Medulla oblongata (tissue), 1 donor: Measurements from ENCODE around the gene DMKN.

Experiments used
- DNase-seq: peaks from one replicate; pipeline ENCODE4 v3.0.0-alpha.2; 2015; ENCODE audit errors: extremely low spot score

Gene DMKN, protein sequence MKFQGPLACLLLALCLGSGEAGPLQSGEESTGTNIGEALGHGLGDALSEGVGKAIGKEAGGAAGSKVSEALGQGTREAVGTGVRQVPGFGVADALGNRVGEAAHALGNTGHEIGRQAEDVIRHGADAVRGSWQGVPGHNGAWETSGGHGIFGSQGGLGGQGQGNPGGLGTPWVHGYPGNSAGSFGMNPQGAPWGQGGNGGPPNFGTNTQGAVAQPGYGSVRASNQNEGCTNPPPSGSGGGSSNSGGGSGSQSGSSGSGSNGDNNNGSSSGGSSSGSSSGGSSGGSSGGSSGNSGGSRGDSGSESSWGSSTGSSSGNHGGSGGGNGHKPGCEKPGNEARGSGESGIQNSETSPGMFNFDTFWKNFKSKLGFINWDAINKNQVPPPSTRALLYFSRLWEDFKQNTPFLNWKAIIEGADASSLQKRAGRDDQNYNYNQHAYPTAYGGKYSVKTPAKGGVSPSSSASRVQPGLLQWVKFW

DNA sequence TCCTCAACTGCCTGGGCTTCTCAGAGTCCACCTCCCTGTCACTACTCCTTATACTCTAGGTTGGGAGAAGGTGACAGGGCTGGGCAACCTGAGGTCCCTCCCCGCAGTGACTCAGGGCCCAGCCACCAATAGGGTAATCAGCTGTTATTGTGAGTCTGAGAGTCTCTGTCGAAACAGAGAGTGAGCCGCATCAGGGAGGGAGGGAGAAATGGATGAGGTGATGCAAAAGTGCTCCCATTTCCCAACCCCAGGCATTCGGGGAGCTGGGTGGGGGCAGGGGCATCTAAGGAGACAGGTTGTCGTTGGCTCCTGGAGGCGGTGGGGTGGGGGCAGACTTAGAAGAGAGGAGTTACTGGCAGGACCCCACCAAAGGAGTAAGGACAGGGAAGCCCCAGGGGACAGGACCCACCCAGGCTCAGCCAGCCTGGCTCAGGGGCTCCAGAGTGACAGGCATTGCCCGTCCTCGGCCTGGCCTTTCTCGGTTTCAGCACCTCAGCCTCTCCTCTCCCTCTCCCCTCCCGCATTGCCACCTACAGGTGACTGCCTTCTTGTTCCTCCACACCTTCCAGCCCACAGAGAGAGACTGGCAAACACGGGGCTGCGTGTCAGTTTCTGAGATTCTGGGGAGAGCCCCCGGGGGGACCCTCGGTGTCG is at the start of gene DMKN:
Gene DMKN, minus strand, starts transcription at position 22 of the 654 bp plus-strand sequence. CDS start 174 bp downstream, outside the sequence.
- no peak for DNase-seq

DNA sequence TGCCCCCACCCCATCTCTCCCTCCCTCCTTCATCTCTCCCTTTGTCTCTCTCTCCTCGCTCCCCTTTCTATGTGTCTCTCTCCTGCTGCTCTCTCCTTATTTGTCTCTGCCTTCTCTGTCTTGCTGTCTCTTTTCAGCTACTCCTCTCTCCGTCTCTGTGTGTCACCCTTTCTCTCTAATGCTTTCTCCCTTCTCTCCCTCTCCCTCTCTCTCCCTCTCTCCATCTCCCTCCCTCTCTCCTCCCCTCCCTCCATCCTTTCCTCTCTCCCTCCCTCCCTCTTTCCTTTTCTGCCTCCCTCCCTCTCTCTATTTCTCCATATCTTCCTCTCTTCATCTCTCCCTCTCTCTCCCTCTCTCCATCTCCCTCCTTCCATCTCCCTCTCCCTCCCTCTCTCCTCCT is 49.3 kb upstream of the DMKN start:
- DNase-seq = no peak

DNA sequence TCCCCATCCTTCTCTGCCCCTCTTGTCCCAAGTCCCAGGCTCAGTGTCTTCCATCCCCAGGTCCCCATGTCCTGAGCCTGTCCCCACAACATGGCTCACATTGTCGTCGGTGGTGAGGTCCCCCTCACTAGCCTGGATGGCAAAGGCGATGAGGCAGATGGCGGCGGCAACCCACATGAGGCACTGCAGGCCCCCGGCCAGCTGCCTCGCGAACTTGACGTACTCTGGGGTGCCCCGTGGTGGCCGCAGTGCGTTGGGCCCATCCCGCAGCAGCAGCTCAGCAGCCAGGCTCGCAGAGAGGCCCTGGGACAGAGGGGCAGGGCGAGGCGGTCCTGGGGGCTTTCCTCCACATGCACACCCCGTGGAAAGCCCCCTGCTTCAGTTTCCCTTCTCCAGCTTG is 48.9 kb upstream of the DMKN start:
- no peak for DNase-seq

DNA sequence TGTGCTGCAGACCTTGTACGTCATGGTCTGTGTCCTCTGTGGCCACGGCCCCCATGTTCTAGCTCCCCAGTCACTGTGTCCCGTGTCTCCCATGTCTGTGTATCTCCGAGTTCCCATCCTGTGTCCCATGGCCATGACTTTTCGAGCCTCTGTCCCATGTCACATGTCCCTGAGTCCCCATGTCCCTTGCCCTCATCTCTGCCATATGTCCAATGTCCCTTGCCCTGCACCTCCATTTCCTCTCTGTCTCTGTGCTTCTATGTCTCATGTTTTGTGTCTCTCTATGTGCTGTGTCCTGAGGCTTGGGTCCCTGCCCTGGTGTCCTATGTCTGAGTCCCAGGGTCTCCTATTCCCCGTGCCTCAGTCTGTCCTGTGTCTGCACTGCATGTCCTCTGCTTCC is 48.0 kb upstream of the DMKN start:
- DNase-seq = no peak

DNA sequence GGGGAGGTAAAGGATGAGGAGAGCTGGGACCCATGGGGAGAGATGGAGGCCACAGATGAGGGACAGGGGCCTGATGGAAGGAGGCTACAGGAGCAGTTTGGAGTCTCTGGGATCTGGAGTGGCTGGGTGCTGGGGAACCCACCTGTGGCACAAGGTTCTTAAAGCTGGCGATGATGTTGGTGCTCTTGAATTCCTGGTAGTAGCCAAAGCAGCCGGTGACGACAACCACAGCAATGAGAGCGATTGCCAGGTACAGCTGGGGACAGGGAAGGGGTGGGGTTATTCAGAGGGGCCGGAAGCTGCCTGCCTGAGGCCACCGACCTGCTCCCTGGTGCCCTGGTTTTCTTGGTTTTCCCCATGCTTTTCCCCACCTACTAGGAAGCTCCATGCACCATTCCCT is 47.2 kb upstream of the DMKN start:
- no peak for DNase-seq

DNA sequence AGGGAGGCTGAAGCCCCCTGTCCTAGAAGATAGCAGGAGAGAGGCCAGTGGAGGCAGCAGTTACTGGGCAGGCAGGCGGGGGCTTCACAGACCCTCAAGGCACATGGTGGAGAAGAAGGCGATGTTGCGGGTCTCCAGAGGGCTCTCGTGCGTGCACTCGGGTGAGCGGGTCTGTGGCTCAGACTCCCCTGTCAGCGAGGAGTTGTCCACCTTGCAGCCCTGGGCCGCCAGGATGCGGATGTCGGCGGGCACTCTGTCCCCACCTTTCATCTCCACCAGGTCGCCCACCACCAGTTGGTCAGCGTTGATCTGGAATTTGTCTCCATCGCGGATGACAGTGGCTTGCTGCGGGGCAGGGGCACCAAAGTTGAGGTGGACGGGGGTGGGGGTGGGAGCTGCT is 46.8 kb upstream of the DMKN start:
- no peak for DNase-seq

DNA sequence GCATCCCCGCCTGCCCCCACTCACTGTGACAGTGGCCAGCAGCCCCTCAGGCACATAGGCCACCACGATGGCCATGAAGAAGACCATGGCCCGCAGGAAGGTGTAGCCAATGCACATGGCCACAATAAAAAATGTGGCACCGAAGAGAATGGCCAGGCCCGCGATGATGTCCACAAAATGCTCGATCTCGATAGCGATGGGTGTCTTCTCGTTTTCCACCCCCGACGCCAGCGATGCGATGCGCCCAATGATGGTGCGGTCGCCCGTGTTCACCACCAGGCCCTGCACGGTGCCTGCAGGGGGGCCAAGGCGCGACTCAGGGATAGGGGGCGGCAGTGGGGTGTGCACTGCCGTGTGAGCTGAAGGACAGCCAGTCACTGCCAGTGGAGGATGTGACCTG is 46.3 kb upstream of the DMKN start:
- no peak for DNase-seq

DNA sequence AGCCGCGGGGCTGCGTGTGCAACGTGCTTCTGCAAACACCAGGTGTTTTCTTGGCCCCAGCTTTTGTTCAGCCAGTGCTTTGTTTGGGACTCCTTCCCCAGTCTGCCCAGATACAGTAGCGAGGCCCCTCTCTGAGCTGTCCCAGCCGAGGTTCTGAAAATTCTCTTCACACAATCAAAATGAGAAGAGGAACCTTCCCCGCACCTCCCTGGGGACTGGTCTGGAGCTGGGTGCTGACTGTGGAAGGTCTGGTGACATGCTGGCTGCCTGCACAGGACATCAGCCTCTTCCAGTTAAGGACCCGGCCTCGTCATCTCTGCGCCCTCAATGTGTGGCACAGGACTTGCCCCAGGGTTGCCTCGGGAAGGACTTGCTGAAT is 45.8 kb upstream of the DMKN start:
- no peak for DNase-seq

DNA sequence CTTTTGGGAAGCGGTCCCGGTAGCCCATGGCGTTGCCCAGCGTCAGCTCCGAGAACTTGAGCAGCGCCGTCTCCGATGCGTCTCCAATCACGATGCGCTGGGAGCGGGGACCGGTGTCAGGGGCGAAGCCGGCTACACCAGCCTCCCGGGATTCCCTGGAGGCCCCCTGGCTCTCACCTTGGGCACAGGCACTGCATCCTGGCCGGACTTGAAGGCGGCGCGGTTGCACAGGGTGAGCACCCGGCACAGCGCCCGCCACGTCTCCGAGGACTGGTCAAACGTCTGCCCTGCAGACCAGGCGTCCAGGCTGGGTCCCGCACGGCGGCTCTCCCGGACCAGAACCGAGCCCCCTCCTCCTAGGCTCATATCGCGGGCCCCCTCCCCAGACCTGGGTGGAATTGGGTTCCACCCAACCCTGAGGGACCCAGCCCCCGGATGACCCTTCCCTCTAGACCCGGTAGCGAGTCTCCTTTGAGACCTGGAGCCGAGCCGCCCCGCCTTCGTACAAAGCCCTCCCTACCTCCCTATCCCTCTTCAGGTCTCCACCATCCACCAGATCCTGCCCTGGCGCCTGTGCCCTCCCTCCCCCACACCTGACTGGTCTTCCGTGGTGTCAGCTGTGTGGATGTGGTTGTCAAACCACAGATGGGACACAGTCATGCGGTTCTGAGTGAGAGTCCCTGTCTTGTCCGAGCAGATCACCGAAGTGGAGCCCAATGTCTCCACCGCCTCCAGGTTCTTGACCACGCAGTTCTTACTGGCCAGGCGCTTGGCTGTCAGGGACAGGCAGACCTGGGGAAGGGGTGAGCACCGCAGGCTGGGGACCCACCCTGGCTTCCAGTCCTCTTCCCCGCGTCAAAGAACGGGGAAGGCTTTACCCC is 45.2 kb upstream of the DMKN start:
- DNase-seq = no peak

DNA sequence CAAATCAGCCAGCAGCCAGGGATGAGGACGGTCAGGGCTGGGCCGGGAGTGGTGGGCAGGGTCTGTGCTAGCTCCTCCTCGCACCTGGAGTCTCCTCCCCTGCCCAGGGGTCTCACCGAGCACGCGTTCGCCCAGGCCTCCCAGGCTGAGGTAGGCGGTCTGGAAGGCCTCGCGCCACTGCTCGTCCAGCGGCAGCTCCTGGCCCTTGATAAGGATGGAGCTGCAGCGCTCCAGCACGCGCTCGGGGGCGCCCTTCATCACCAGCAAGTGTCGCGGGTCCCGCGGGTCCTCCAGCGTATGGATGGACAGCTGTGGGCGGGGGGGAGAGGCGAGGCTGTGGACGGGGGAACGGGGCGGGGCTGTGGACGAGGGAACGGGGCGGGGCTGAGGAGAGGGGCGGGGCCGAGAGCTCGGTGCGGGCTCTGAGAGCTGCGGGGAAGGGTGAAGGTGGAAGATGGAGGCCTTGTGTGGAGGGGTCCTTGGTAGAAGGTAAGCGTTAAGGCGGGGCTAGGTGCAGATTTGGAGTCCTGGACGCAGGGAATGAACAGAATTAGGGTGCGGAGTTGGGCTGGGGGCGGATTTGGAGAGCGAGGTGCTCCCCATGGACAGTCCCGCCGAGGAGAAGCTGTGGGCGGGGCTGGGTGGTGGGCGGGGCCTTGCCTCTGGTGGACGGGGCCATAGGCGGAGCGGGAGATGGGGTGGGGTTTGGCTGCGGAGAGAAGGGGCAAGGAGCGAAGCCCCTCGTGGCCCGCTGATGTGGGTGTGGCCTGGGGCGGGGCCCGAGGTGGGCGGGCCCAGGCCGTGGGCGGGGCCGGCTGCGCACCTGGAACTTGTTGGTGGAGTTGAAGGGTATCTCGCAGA is 44.3 kb upstream of the DMKN start:
- DNase-seq = no peak

DNA sequence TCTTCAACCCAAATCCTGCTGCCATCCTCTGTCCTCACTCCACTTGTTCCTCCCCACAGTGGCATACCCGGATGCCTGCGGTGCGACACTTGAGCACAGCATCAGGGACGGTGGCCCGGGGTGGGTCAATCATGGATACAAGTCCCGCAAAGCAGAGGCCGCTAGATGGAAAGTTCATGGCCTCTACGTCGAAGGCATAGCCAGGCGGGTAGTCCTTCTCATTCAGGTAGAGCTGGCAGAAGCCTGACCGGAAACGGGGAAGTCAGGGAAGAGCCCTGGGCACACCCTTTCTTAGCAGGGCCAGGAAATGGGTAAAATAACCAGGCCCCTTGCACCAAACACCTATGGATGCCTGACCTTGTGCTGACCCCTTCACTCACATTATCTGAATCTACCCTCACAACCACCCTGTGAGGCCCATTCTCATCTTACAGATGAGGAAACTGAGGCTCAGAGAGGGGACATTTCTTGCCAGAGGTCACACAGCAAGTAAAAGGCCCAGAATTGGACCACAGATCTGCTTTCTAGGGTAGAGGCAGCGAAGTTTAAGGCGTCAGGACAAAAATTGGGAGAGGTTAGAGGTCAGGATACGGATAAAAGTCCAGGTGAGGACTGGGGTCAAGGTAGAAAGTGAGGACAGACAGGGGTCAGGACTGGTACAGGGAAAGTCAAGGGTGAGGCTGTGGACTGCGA is 43.5 kb upstream of the DMKN start:
- no peak for DNase-seq

DNA sequence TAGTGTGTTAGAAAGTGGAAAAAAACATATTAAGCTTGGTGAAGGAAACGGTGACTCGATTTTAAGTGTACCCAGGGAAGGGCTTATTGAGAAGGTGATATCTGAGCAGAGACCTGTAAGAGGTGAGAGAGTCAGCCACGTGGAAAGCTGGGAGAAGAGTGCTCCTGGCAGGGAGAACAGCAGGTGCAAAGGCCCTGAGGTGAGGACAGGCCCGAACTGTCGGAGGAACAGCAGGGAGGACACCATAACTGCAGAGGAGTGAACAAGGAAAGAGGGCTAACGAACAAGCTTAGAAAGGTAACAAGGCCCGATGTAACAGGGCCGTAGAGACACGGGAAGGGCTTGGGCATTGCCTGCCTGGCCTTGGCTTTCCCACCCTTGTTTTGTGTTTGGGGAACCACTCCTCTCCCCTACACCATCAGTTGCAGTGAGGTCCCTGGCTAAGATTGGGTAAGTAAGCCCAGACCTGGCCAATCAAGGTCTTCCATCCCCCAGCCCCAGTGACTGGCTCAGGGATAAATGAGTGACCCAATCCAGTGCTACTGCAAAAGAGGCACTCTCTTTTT is 42.7 kb upstream of the DMKN start:
- no peak for DNase-seq

DNA sequence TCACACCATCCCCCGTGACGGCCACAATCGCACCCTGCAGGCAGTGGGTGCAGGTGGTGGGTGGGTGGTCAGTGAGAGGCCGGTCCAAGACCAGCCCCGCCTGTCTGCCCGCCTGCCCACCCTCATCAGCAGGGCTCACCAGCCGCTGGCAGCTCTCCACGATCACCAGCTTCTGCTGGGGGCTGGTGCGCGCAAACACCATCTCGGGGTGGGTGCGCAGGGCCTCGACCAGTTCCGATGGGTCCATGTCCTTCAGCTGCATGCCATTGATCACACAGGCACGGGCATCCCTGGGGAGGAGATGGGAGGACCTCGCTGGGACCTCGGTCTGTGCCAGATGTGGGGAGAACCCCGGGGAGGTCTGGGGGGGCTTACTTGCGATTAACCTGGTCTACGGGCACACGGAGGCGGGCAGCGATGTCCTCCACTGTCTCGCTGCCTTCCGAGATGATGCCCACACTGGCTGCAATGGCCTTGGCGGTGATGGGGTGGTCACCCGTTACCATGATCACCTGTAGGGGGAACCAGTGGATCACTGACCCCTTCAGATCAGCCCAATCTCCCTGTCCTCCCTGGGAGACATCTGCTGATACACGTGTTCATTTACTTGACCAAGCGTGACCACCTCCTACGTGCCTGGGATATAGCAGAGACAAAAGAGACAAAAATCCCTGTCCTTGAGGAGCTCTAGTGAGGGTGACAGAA is 42.0 kb upstream of the DMKN start:
- no peak for DNase-seq

DNA sequence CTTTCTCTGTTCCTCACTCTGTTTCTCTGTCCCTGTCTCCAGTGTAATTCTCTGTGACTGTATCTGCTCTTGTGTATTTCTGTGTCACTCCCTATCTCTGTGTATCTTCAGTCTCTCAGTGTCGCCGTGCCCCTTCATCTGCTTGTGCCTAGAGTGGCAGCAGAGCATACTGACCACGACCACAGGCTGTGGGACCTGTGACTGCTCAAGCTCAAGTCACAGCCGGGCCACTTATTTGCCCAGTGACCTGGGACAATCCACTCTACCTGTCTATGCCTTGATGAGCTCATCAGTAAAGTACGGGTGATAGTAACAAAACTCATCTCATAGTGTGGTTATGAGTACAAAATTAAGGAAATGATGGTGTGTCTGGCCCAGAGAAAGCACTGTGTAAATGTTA is 40.6 kb upstream of the DMKN start:
- DNase-seq = no peak

DNA sequence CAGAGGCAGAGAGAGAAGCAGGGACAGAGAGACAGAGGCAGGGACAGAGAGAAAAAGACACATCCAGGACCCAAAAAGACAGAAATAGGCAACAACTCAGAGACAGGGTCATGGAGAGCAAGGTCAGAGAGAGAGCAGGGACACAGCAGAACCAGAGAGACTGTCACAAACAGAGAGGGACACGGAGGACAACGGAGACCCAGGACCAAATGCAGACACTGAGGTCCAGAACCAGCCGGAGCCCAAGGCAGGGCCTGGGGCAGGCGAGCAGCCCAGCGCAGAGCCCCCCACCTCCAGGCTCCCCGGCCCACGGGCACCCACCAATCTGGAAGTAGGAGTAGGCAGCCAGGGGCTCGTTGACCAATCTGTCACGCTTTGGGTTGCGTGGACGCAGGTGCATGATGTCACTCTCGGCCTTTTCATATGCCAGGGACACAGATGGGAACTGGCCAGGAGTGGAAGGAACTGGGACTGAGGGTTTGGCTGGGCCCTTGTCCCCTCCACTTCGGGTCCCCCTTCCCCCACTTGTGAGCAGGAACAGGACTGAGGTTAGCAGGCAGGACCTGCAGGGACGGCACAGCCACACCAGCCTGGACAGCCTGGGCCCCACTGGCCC is 40.0 kb upstream of the DMKN start:
- DNase-seq = no peak

DNA sequence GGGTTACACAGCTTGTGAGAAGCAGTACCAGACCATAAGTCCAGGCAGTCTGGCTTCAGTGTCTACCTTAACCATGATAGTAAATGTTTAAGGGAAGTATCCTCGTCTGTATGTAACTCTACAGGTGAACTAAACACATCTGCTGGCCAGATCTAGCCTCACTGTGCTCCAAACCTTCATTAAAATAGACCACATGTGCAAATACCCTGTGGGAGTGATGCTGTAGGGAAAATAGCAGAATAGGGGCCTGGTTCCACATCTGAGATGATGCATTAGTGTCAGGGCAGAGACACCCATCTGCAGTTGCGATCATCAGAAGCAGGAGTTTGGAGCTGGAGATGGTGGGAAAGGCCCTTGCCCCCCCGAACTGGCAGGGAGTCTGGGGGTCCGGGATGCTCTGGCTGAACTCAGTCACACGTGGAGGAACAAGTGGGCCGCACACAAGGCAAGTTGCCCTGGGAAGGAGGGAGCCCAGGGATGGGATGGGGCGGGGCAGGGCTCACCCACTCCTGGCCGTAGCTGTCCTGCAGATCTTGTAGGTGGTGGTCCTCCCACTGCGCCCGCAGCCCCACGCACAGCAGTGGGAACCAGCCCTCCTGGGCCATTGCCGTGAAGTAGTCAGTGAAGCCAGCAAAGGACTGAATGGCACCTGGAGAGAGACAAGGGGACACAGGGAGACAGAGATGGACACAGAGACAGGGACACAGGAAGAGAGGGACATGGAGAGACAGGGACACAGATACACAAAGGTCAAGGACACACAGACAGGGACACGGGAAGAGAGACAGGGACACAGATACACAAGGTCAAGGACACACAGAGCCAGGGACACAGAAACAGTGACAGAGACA is 39.3 kb upstream of the DMKN start:
- DNase-seq = no peak

DNA sequence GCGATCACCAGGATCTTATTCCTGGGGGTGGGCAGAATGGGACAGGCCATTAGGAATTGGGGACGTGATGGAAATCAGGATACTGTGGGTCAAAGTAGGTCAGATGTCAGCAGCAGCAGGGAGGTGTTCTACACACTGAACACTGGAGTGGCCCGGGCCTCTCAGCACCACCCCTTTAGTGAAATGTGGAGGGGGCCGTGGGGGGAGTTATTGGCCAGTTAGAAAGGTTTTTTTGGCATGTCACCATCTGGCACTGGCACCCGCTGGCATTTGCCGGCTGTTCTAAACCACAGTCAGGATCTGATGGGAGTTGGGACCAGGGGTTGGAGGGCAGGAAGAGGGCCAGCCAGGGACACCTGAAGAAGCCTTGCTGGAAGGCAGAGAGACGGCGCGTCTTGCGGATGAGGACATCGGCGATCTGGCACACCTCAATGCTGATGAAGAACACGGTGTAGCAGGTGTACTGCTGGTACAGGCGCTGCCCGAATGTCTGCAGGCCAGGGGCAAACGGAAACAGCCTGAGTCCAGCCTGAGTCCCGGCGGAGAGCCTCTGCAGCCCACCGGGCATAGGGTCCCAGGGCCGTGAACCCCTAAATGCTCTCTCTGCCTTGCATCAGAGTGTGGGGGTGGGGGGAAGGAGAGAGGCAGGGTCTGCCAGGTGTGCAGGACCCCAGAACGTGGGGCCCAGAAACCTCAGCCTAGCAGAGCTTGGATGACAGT is 37.8 kb upstream of the DMKN start:
- no peak for DNase-seq
